Endothelial cell of umbilical vein (primary cell): ENCODE measurements around the gene HHEX. TPM values are rescaled to one million over a fixed set of nuclear protein-coding genes. Genes with fewer than 3 reads are reported as not detected.

Source experiments
- BruUV-seq: library from RNA; stranded (reverse); fragments of 400-500 nt; replicated peaks from 2 replicates; lab custom pipeline; 2021; lab: Mats Ljungman, UMichigan
- CTCF ChIA-PET: fragments of 300-600, 350-600 bp; sonication (Branson Sonifier 250); formaldehyde crosslinking; loops from one replicate; lab custom pipeline; 2021; ENCODE audit warnings: antibody characterized with exemption, inconsistent platforms; lab: Charles Lee
- POLR2A ChIA-PET: fragments of 300-600, 350-600 bp; sonication (Branson Sonifier 250); formaldehyde crosslinking; loops from one replicate; lab custom pipeline; 2021; ENCODE audit warnings: antibody characterized with exemption, inconsistent platforms; lab: Charles Lee
- DNase-seq: peaks from one replicate; pipeline ENCODE4 v3.0.0-alpha.2; 2011; ENCODE audit warnings: low read depth, low spot score
- FAIRE-seq: peaks from 2 replicates; lab custom pipeline; 2011; peaks lifted over from hg19 to GRCh38; lab: Jason Lieb, UNC
- H2AFZ ChIP-seq: 2 replicates; pipeline ENCODE4 v1.6.0; 2012; ENCODE audit warnings: low read depth, low read length, control low read depth, inconsistent platforms
- H3K27ac ChIP-seq: 2 replicates; pipeline ENCODE4 v1.5.1; 2011; ENCODE audit warnings: low read depth, mild to moderate bottlenecking, control low read depth, low read length, moderate library complexity; ENCODE audit not compliant: insufficient read depth
- H3K27me3 ChIP-seq, 2 experiments: 2 replicates each; pipeline versions ENCODE4 v1.6.0 to v1.6.1; 2011; ENCODE audit warnings: low read length in 2 of 2, mixed read lengths in 1 of 2; ENCODE audit not compliant: control insufficient read depth in 2 of 2, insufficient read depth in 2 of 2
- H3K36me3 ChIP-seq, 2 experiments: 2 replicates in 1 of 2; 3 replicates in 1 of 2; pipeline ENCODE4 v1.5.1; 2011; ENCODE audit warnings: low read length in 2 of 2, mild to moderate bottlenecking in 1 of 2, moderate library complexity in 1 of 2; ENCODE audit not compliant: control insufficient read depth in 2 of 2, insufficient read depth in 2 of 2; ENCODE audit errors: extremely low read depth in 1 of 2
- H3K4me1 ChIP-seq: 3 replicates; pipeline ENCODE4 v1.5.1; 2011; ENCODE audit warnings: mild to moderate bottlenecking, low read length; ENCODE audit not compliant: control insufficient read depth, insufficient read depth; ENCODE audit errors: extremely low read depth
- H3K4me2 ChIP-seq: 2 replicates; pipeline ENCODE4 v1.6.1; 2011; ENCODE audit warnings: low read length, control low read depth, mixed read lengths; ENCODE audit not compliant: insufficient read depth
- H3K4me3 ChIP-seq, 3 experiments: fragments of 200-600 bp in 1 of 3; sonication (generic), shearing (Covaris generic) in 1 of 3; replicated peaks in 1 of 3; 2 replicates each; pipeline ENCODE4 v1.5.1; 2011 to 2016; ENCODE audit warnings: control low read depth in 3 of 3, low read length in 3 of 3, mild to moderate bottlenecking in 2 of 3, inconsistent platforms in 1 of 3, low read depth in 1 of 3, moderate library complexity in 1 of 3; ENCODE audit not compliant: insufficient read depth in 1 of 3
- H3K79me2 ChIP-seq: 2 replicates; pipeline ENCODE4 v1.6.0; 2012; ENCODE audit warnings: low read length, inconsistent platforms; ENCODE audit not compliant: control insufficient read depth, insufficient read depth
- H3K9ac ChIP-seq: replicated peaks from 2 replicates; pipeline ENCODE3; 2011; ENCODE audit warnings: low read length, control low read depth; ENCODE audit not compliant: insufficient read depth; ENCODE audit errors: extremely low read depth
- H3K9me1 ChIP-seq: replicated peaks from 3 replicates; pipeline ENCODE4 v1.6.0; 2011; ENCODE audit warnings: mild to moderate bottlenecking, low read length; ENCODE audit not compliant: control insufficient read depth, insufficient read depth; ENCODE audit errors: extremely low read depth
- H3K9me3 ChIP-seq: replicated peaks from 2 replicates; pipeline ENCODE4 v1.5.1; 2012; ENCODE audit warnings: low read length, inconsistent platforms; ENCODE audit not compliant: control insufficient read depth, insufficient read depth
- H4K20me1 ChIP-seq: replicated peaks from 2 replicates; pipeline ENCODE3; 2011; ENCODE audit warnings: mild to moderate bottlenecking, low read length; ENCODE audit not compliant: control insufficient read depth, insufficient read depth; ENCODE audit errors: extremely low read depth
- CTCF ChIP-seq, 2 donors: IDR thresholded peaks; 1 replicate in 1 of 2; 2 replicates in 1 of 2; pipeline ENCODE4 v1.5.1; 2011; ENCODE audit warnings: low read length in 2 of 2, mild to moderate bottlenecking in 2 of 2, moderate library complexity in 2 of 2, control low read depth in 1 of 2, inconsistent platforms in 1 of 2, low read depth in 1 of 2; ENCODE audit not compliant: insufficient read depth in 1 of 2; ENCODE audit errors: extremely low read depth in 1 of 2
- EZH2 ChIP-seq: IDR thresholded peaks from 2 replicates; pipeline ENCODE4 v1.6.1; 2012; ENCODE audit warnings: borderline replicate concordance, low read depth, mild to moderate bottlenecking, moderate library complexity, low read length, inconsistent platforms; ENCODE audit not compliant: severe bottlenecking
- FOS ChIP-seq: IDR thresholded peaks from 2 replicates; pipeline ENCODE4 v1.6.1; 2011; ENCODE audit warnings: mild to moderate bottlenecking, low read length, moderate library complexity, borderline replicate concordance; ENCODE audit not compliant: insufficient read depth
- GATA2 ChIP-seq: IDR thresholded peaks from 2 replicates; pipeline ENCODE4 v1.7.0; 2011; ENCODE audit warnings: low read depth, mild to moderate bottlenecking, moderate library complexity, mixed read lengths, low read length; ENCODE audit not compliant: insufficient read length, insufficient read depth
- JUN ChIP-seq: IDR thresholded peaks from 2 replicates; pipeline ENCODE4 v1.6.1; 2011; ENCODE audit warnings: borderline replicate concordance, low read depth; ENCODE audit not compliant: insufficient read length, insufficient read depth
- MAX ChIP-seq: IDR thresholded peaks from 2 replicates; pipeline ENCODE4 v1.6.1; 2011; ENCODE audit not compliant: insufficient read depth, insufficient read length
- MYC ChIP-seq: IDR thresholded peaks from one replicate; pipeline ENCODE4 v1.6.1; 2011; ENCODE audit warnings: mild to moderate bottlenecking, low read depth, low read length
- POLR2A ChIP-seq: IDR thresholded peaks from 2 replicates; pipeline ENCODE4 v1.6.1; 2012; ENCODE audit warnings: low read depth, mild to moderate bottlenecking, control low read depth, low read length
- POLR2AphosphoS5 ChIP-seq: IDR thresholded peaks from 2 replicates; pipeline ENCODE4 v1.6.1; 2012; ENCODE audit warnings: low read depth, mild to moderate bottlenecking, control low read depth, low read length, moderate library complexity; ENCODE audit not compliant: insufficient read depth
- dilution Hi-C: fragments of 300-500 bp; cut with MboI; formaldehyde crosslinking; loops from one replicate; pipeline ENCODE4 v1.15.0; 2019; ENCODE audit warnings: low sequenced_read_pairs; ENCODE audit not compliant: extremely low pct_ligation_motif_present
- intact Hi-C: fragments of 100-400 bp; cut with micrococcal nuclease; formaldehyde crosslinking; loops from one replicate; pipeline ENCODE4 v1.10.0; 2022
- polyA plus RNA-seq, 4 experiments: library from polyadenylated mRNA; depleted of rRNA in 3 of 4; stranded (reverse) in 3 of 4; unstranded in 1 of 4; fragments of >200 nt; gene quantifications; 2 replicates each; pipeline versions ENCODE4 v1.2.1 to v1.2.3, GENCODE V29; 2011 to 2012; ENCODE audit warnings: missing spikeins in 1 of 4
- total RNA-seq: library from RNA; stranded (reverse); gene quantifications from 2 replicates; pipeline ENCODE4 v1.2.3, GENCODE V29; 2021

The HHEX gene
- total and polyA plus RNA-seq, 2 donors (not counting 3 experiments of a cell fraction or from before 2014, with no cell fraction given), result 81.0 to 110 TPM

GRCh38 chr10:92656266-92656961, 33.3 kb upstream of the HHEX start:
- Histone ChIP-seq H3K9me1 (no peaks in the 10 kb centered on the region), H2AFZ (no peak overlapping the region), H3K27me3 (no peaks in the 10 kb centered on the region), H3K27ac (no peak overlapping the region), H3K9me3 (no peaks in the 10 kb centered on the region), H3K4me3 (no peak overlapping the region), H3K4me2 (no peak overlapping the region), H3K4me1 (no peaks in the 10 kb centered on the region), H3K9ac (no peak overlapping the region), H3K36me3 (peaks cover 0 to 8% of the 10 kb centered on the region in 2 experiments), H3K79me2 (no peaks in the 10 kb centered on the region), H4K20me1 (no peaks in the 10 kb centered on the region)
- DNase-seq (no peak), FAIRE-seq (no peak)
- TF ChIP-seq EZH2, result no peak
- no peak for TF ChIP-seq FOS
- no peak for TF ChIP-seq MYC
- no peak for TF ChIP-seq POLR2AphosphoS5
- TF ChIP-seq POLR2A, result no peak
- no peak for TF ChIP-seq CTCF (IDR thresholded peaks at IDR 0.05; ENCODE audit: extremely low read depth in 1 of 2, insufficient read depth in 1 of 2, low read depth in 1 of 2, low read length in 2 of 2)
- TF ChIP-seq JUN, result no peak
- no peak for TF ChIP-seq MAX
- TF ChIP-seq GATA2, result no peak
- ChIA-PET POLR2A (no interaction called here), CTCF (interaction anchor here (1.0 kb wide), 1 partner anchor 54 kb away, joined by 4 read pairs; no protein-coding TSS in a partner anchor)
- dilution Hi-C loops (no loop called here), intact Hi-C loops (no loop called here)
- BruUV-seq, result no TSS peak
